Panc1 (cell line): ENCODE results near the gene APPL2. TPM values are rescaled to one million over a fixed set of nuclear protein-coding genes. Genes with fewer than 3 reads are reported as not detected.

ENCODE experiments used
- ATAC-seq: fragments of 200-7000 bp; cut with Tn5 transposase; 2 replicates; pipeline ENCODE4 v1.9.1; 2020; ENCODE audit warnings: mild to moderate bottlenecking, moderate library complexity
- BruUV-seq: library from RNA; stranded (reverse); fragments of 400-500 nt; replicated peaks from 2 replicates; lab custom pipeline; 2021; lab: Mats Ljungman, UMichigan
- CTCF ChIA-PET: fragments of 300-600 bp; sonication (Branson Sonifier 250); formaldehyde crosslinking; loops from one replicate; lab custom pipeline; 2022; ENCODE audit warnings: antibody characterized with exemption; lab: Charles Lee
- POLR2A ChIA-PET: fragments of 300-600 bp; sonication (Branson Sonifier 250); formaldehyde crosslinking; loops from one replicate; lab custom pipeline; 2022; ENCODE audit warnings: antibody characterized with exemption; lab: Charles Lee
- DNase-seq: peaks from one replicate; pipeline ENCODE4 v3.0.0-alpha.2; 2010; ENCODE audit warnings: low read depth, low spot score
- H3K27ac ChIP-seq: 2 replicates; pipeline ENCODE4 v1.5.1; 2011; ENCODE audit warnings: mild to moderate bottlenecking, low read length, inconsistent platforms
- H3K27me3 ChIP-seq: fragments of 200-500 bp; sonication (Bioruptor generic); 2 replicates; pipeline ENCODE4 v1.6.0; 2014; ENCODE audit warnings: low read length, inconsistent platforms; ENCODE audit not compliant: control insufficient read depth, insufficient read depth
- H3K36me3 ChIP-seq: fragments of 200-500 bp; sonication (Bioruptor generic); 2 replicates; pipeline ENCODE4 v1.5.1; 2014; ENCODE audit warnings: inconsistent platforms, mild to moderate bottlenecking, low read length, moderate library complexity; ENCODE audit not compliant: control insufficient read depth, insufficient read depth
- H3K4me1 ChIP-seq: 2 replicates; pipeline ENCODE4 v1.5.1; 2011; ENCODE audit warnings: inconsistent platforms, mild to moderate bottlenecking, low read length, moderate library complexity; ENCODE audit not compliant: control insufficient read depth, insufficient read depth
- H3K4me3 ChIP-seq, 2 experiments: 2 replicates each; pipeline ENCODE4 v1.5.1; 2011 to 2012; ENCODE audit warnings: low read depth in 2 of 2, low read length in 2 of 2, mild to moderate bottlenecking in 2 of 2, inconsistent platforms in 1 of 2, moderate library complexity in 1 of 2
- H3K9me3 ChIP-seq: fragments of 200-500 bp; sonication (Bioruptor generic); 2 replicates; pipeline ENCODE4 v1.5.1; 2014; ENCODE audit warnings: low read depth, mild to moderate bottlenecking, inconsistent platforms, low read length, moderate library complexity; ENCODE audit not compliant: control insufficient read depth, insufficient read depth
- POLR2AphosphoS5 ChIP-seq: IDR thresholded peaks from 2 replicates; pipeline ENCODE4 v1.6.1; 2012; ENCODE audit warnings: mild to moderate bottlenecking, low read depth, low read length, moderate library complexity
- SIN3A ChIP-seq: IDR thresholded peaks from 2 replicates; pipeline ENCODE4 v1.6.1; 2012; ENCODE audit warnings: low read depth, mild to moderate bottlenecking, low read length, moderate library complexity, borderline replicate concordance; ENCODE audit not compliant: insufficient read depth
- TCF7L2 ChIP-seq: IDR thresholded peaks from 2 replicates; pipeline ENCODE4 v1.6.1; 2011; ENCODE audit warnings: mild to moderate bottlenecking, low read depth, low read length, inconsistent platforms
- in situ Hi-C: cut with HindIII; loops from 2 replicates; pipeline ENCODE4 v1.10.0; 2016; ENCODE audit warnings: low sequenced_read_pairs, low pct_unique_long_range_greater_than_20kb
- intact Hi-C: fragments of 100-400 bp; cut with micrococcal nuclease; formaldehyde crosslinking; loops from one replicate; pipeline ENCODE4 v1.10.0; 2022; ENCODE audit not compliant: unreplicated experiment
- total RNA-seq: library from RNA; stranded (reverse); gene quantifications from one replicate; pipeline ENCODE4 v1.2.1, GENCODE V29; 2021; ENCODE audit not compliant: unreplicated experiment
- TF ChIP-seq, protein P1 (sequence below), 2 experiments: IDR thresholded peaks; 2 replicates each; pipeline ENCODE4 v1.6.1; 2011 to 2012; ENCODE audit warnings: low read depth in 2 of 2, control low read depth in 1 of 2, low read length in 1 of 2, mild to moderate bottlenecking in 1 of 2, moderate library complexity in 1 of 2; ENCODE audit not compliant: insufficient read depth in 1 of 2
- TF ChIP-seq, protein P2 (sequence below): fragments of 450-650 bp; IDR thresholded peaks from 2 replicates; pipeline ENCODE4 v1.5.1; 2017; ENCODE audit warnings: mild to moderate bottlenecking

APPL2 gene
- total RNA-seq, 1 experiment from 2014 or later = 21.2 TPM

DNA sequence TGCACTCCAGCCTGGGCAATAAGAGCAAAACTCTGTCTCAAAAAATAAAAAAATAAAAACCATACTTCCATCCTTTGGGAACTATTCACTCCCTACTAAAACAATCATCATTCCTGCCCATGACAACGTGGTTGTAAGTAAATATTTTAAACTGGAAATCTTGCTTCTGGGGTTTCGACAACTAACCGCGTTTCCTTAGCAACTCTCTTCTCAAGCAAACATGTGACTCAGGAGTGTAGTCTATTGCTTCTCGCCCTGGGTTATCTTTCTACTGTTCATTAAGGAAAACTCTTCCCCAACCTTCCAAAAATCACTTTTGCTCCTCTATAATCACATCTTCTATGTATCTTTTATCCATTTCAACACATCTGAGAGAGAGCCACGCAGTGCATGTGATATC is 21.8 kb downstream of the APPL2 start:
- DNase-seq (no peak), ATAC-seq (no peak)
- Histone ChIP-seq H3K4me3 (no peak overlapping the region), H3K9me3 (no peaks in the 10 kb centered on the region), H3K27me3 (no peaks in the 10 kb centered on the region), H3K4me1 (no peaks in the 10 kb centered on the region), H3K36me3 (no peaks in the 10 kb centered on the region), H3K27ac (no peak overlapping the region)
- POLR2A ChIA-PET = no interaction called here
- in situ Hi-C loops = no loop called here
- intact Hi-C loops = no loop called here
- CTCF ChIA-PET = no interaction called here
- BruUV-seq = TSS peak; percentile 24
- no peak for TF ChIP-seq POLR2AphosphoS5
- TF ChIP-seq, protein P1, sequence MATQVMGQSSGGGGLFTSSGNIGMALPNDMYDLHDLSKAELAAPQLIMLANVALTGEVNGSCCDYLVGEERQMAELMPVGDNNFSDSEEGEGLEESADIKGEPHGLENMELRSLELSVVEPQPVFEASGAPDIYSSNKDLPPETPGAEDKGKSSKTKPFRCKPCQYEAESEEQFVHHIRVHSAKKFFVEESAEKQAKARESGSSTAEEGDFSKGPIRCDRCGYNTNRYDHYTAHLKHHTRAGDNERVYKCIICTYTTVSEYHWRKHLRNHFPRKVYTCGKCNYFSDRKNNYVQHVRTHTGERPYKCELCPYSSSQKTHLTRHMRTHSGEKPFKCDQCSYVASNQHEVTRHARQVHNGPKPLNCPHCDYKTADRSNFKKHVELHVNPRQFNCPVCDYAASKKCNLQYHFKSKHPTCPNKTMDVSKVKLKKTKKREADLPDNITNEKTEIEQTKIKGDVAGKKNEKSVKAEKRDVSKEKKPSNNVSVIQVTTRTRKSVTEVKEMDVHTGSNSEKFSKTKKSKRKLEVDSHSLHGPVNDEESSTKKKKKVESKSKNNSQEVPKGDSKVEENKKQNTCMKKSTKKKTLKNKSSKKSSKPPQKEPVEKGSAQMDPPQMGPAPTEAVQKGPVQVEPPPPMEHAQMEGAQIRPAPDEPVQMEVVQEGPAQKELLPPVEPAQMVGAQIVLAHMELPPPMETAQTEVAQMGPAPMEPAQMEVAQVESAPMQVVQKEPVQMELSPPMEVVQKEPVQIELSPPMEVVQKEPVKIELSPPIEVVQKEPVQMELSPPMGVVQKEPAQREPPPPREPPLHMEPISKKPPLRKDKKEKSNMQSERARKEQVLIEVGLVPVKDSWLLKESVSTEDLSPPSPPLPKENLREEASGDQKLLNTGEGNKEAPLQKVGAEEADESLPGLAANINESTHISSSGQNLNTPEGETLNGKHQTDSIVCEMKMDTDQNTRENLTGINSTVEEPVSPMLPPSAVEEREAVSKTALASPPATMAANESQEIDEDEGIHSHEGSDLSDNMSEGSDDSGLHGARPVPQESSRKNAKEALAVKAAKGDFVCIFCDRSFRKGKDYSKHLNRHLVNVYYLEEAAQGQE (IDR thresholded peaks at IDR 0.05; ENCODE audit: insufficient read depth in 1 of 2, low read depth in 2 of 2, low read length in 1 of 2) = no peak
- TF ChIP-seq, protein P2, sequence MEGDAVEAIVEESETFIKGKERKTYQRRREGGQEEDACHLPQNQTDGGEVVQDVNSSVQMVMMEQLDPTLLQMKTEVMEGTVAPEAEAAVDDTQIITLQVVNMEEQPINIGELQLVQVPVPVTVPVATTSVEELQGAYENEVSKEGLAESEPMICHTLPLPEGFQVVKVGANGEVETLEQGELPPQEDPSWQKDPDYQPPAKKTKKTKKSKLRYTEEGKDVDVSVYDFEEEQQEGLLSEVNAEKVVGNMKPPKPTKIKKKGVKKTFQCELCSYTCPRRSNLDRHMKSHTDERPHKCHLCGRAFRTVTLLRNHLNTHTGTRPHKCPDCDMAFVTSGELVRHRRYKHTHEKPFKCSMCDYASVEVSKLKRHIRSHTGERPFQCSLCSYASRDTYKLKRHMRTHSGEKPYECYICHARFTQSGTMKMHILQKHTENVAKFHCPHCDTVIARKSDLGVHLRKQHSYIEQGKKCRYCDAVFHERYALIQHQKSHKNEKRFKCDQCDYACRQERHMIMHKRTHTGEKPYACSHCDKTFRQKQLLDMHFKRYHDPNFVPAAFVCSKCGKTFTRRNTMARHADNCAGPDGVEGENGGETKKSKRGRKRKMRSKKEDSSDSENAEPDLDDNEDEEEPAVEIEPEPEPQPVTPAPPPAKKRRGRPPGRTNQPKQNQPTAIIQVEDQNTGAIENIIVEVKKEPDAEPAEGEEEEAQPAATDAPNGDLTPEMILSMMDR = no peak
- TF ChIP-seq SIN3A = no peak
- no peak for TF ChIP-seq TCF7L2

DNA sequence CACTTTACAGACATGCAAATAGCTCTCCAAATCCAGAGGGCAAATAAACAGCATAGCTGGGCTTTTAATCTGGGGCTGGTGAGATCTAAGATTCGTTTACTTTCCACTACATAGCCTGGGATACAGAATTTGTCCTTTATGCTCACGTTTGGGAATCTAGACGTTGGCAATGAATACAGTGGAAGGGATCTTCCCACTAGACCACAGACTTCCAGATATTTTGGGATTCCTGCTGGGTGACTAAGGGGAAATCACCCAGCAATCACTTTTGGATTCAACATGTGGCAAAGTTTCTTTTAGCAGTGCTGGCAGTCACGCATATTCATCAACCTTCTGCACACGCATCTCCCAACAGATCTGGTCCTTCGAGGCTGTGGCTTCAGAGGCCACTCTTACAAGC is 23.5 kb downstream of the APPL2 start:
- no peak overlapping the region for H3K27ac ChIP-seq
- ChIA-PET POLR2A (no interaction called here), CTCF (no interaction called here)
- H3K36me3 ChIP-seq = no peaks in the 10 kb centered on the region
- H3K9me3 ChIP-seq = no peaks in the 10 kb centered on the region
- DNase-seq (no peak), ATAC-seq (no peak)
- H3K27me3 ChIP-seq = no peaks in the 10 kb centered on the region
- in situ Hi-C loops = no loop called here
- no TSS peak for BruUV-seq
- no peaks in the 10 kb centered on the region for H3K4me1 ChIP-seq
- intact Hi-C loops = no loop called here
- TF ChIP-seq, protein P1 (IDR thresholded peaks at IDR 0.05; ENCODE audit: insufficient read depth in 1 of 2, low read depth in 2 of 2, low read length in 1 of 2) = no peak
- TF ChIP-seq TCF7L2 (no peak), SIN3A (no peak), POLR2AphosphoS5 (no peak)
- TF ChIP-seq, protein P2 = no peak
- H3K4me3 ChIP-seq = no peak overlapping the region
